Keratinocyte (primary cell): ENCODE measurements around the gene FOXN1.

Experiments
- EZH2 ChIP-seq: IDR thresholded peaks from one replicate; pipeline ENCODE4 v1.6.1; 2012; ENCODE audit warnings: inconsistent platforms, mild to moderate bottlenecking, low read length, moderate library complexity
- TF ChIP-seq, protein P1 (sequence below), 3 experiments: IDR thresholded peaks in 1 of 3; conservative IDR thresholded peaks in 1 of 3; optimal IDR thresholded peaks in 1 of 3; 2 replicates in 2 of 3; 3 replicates in 1 of 3; pipeline versions ENCODE3 to v1.5.1; 2011; ENCODE audit warnings: low read length in 3 of 3, mild to moderate bottlenecking in 3 of 3, moderate library complexity in 2 of 3, control low read depth in 1 of 3, inconsistent platforms in 1 of 3; ENCODE audit not compliant: insufficient read depth in 2 of 3; ENCODE audit errors: extremely low read depth in 1 of 3

DNA sequence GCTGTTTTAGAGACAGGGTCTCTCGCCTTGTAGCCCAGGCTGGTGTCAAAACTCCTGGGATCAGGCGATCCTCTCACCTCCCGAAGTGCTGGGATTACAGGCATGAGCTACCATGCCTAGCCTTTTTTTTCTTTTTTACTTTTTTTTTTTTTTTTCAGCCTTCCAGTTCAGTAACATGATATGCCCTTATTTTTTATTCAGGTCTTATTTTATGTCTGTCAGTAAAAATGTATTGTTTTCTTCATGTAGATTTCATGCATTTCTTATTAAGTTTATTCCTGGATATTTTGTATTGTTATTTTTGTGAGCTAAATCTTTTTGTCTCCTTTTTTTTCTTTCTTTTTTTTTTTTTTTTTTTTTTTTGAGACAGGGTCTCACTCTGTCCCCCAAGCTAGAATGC lies 2.7 kb upstream of the FOXN1 start:
- TF ChIP-seq, protein P1, sequence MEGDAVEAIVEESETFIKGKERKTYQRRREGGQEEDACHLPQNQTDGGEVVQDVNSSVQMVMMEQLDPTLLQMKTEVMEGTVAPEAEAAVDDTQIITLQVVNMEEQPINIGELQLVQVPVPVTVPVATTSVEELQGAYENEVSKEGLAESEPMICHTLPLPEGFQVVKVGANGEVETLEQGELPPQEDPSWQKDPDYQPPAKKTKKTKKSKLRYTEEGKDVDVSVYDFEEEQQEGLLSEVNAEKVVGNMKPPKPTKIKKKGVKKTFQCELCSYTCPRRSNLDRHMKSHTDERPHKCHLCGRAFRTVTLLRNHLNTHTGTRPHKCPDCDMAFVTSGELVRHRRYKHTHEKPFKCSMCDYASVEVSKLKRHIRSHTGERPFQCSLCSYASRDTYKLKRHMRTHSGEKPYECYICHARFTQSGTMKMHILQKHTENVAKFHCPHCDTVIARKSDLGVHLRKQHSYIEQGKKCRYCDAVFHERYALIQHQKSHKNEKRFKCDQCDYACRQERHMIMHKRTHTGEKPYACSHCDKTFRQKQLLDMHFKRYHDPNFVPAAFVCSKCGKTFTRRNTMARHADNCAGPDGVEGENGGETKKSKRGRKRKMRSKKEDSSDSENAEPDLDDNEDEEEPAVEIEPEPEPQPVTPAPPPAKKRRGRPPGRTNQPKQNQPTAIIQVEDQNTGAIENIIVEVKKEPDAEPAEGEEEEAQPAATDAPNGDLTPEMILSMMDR (optimal IDR thresholded peaks at IDR 0.05 in 1 of 3, IDR thresholded peaks at IDR 0.05 in 1 of 3, conservative IDR thresholded peaks at IDR 0.05 in 1 of 3; ENCODE audit: extremely low read depth in 1 of 3, insufficient read depth in 2 of 3, low read length in 3 of 3): no peak
- no peak for TF ChIP-seq EZH2
